NB4 (cell line): ENCODE data around the gene ROBO2.

Experiments
- DNase-seq: peaks from one replicate; pipeline ENCODE4 v3.0.0; 2010; ENCODE audit warnings: low read depth
- H3K4me3 ChIP-seq: one replicate; pipeline ENCODE4 v1.5.1; 2011; ENCODE audit warnings: mild to moderate bottlenecking, low read depth, low read length, moderate library complexity
- CTCF ChIP-seq: IDR thresholded peaks from one replicate; pipeline ENCODE4 v1.5.1; 2012; ENCODE audit warnings: low read depth, low read length
- MAX ChIP-seq: IDR thresholded peaks from 2 replicates; pipeline ENCODE4 v1.6.1; 2011; ENCODE audit warnings: low read depth, low read length
- MYC ChIP-seq: IDR thresholded peaks from 2 replicates; pipeline ENCODE4 v1.6.1; 2011; ENCODE audit warnings: low read depth, low read length
- POLR2A ChIP-seq: IDR thresholded peaks from 2 replicates; pipeline ENCODE4 v1.6.1; 2011; ENCODE audit warnings: mild to moderate bottlenecking; ENCODE audit not compliant: insufficient read length; ENCODE audit errors: extremely low read depth

The ROBO2 gene

GRCh38 chr3:77137559-77137958, 97.7 kb downstream of the ROBO2 start:
- no peak overlapping the region for H3K4me3 ChIP-seq
- DNase-seq = no peak
- TF ChIP-seq MAX = no peak
- TF ChIP-seq POLR2A = no peak
- TF ChIP-seq CTCF = no peak
- no peak for TF ChIP-seq MYC

GRCh38 chr3:77139624-77140023, 99.7 kb downstream of the ROBO2 start:
- TF ChIP-seq POLR2A (no peak), CTCF (no peak), MYC (no peak), MAX (no peak)
- DNase-seq = no peak
- no peak overlapping the region for H3K4me3 ChIP-seq

- no peak for TF ChIP-seq POLR2A
- TF ChIP-seq MAX = no peak
- TF ChIP-seq CTCF = no peak
- no peak for TF ChIP-seq MYC
- H3K4me3 ChIP-seq = no peak overlapping the region
- no peak for DNase-seq
Observed at GRCh38 chr3:77141423-77141822, 101.5 kb downstream of the ROBO2 start.

GRCh38 chr3:77142578-77142977, 102.7 kb downstream of the ROBO2 start:
- H3K4me3 ChIP-seq = no peak overlapping the region
- DNase-seq = no peak
- TF ChIP-seq POLR2A (no peak), MYC (no peak), MAX (no peak), CTCF (no peak)

GRCh38 chr3:77146004-77146403, 106.1 kb downstream of the ROBO2 start:
- no peak for DNase-seq
- TF ChIP-seq POLR2A = no peak
- H3K4me3 ChIP-seq = no peak overlapping the region

GRCh38 chr3:77147836-77148578, 108.1 kb downstream of the ROBO2 start:
- DNase-seq = no peak
- TF ChIP-seq CTCF (no peak), POLR2A (no peak), MAX (no peak), MYC (no peak)
- no peak overlapping the region for H3K4me3 ChIP-seq
